SK-N-SH (cell line): ENCODE measurements around the gene WDR27. TPM values are rescaled to one million over a fixed set of nuclear protein-coding genes. Genes with fewer than 3 reads are reported as not detected.

ENCODE experiments used
- CTCF ChIA-PET: fragments of 300-600, 350-600 bp; formaldehyde crosslinking; extraction: SDS; loops from one replicate; lab custom pipeline; 2021; lab: Yijun Ruan, JAX
- POLR2A ChIA-PET: fragments of 350-600 bp; sonication (Branson Sonifier 250); formaldehyde crosslinking; extraction: SDS; loops from one replicate; lab custom pipeline; 2020; ENCODE audit warnings: antibody characterized with exemption, inconsistent platforms; lab: Yijun Ruan, JAX
- DNase-seq: peaks from one replicate; pipeline ENCODE4 v3.0.0; 2012
- H2AFZ ChIP-seq: fragments of 200-600 bp; sonication (generic); 2 replicates; pipeline ENCODE4 v1.8.1; 2016; ENCODE audit warnings: antibody characterized with exemption, mild to moderate bottlenecking, low read depth
- H3F3A ChIP-seq: fragments of 200-600 bp; sonication (generic); replicated peaks from 2 replicates; pipeline ENCODE3; 2016; ENCODE audit warnings: antibody characterized with exemption, mild to moderate bottlenecking; ENCODE audit not compliant: insufficient read depth
- H3K27ac ChIP-seq, 2 experiments: fragments of 200-500 bp in 1 of 2; fragments of 200-600 bp in 1 of 2; sonication (Bioruptor generic) in 1 of 2; sonication (generic), shearing (Covaris generic) in 1 of 2; 2 replicates each; pipeline versions ENCODE4 v1.5.1 to v1.6.1; 2014 to 2016; ENCODE audit warnings: low read depth in 2 of 2, inconsistent platforms in 1 of 2, low read length in 1 of 2, mild to moderate bottlenecking in 1 of 2, mixed read lengths in 1 of 2
- H3K27me3 ChIP-seq: fragments of 200-600 bp; sonication (generic), shearing (Covaris generic); 2 replicates; pipeline ENCODE4 v1.6.1; 2016; ENCODE audit warnings: mixed run types; ENCODE audit not compliant: insufficient read depth
- H3K36me3 ChIP-seq, 2 experiments: fragments of 200-500 bp in 1 of 2; fragments of 200-600 bp in 1 of 2; sonication (Bioruptor generic) in 1 of 2; sonication (generic) in 1 of 2; replicated peaks in 1 of 2; 2 replicates each; pipeline versions ENCODE3 to v1.5.1; 2014 to 2016; ENCODE audit warnings: low read length in 1 of 2, mild to moderate bottlenecking in 1 of 2; ENCODE audit not compliant: insufficient read depth in 2 of 2, control insufficient read depth in 1 of 2
- H3K4me1 ChIP-seq, 2 experiments: fragments of 200-500 bp in 1 of 2; fragments of 200-600 bp in 1 of 2; sonication (Bioruptor generic) in 1 of 2; sonication (generic), shearing (Covaris generic) in 1 of 2; 2 replicates each; pipeline versions ENCODE4 v1.5.1 to v1.6.1; 2014 to 2016; ENCODE audit warnings: low read depth in 1 of 2, low read length in 1 of 2, mixed run types in 1 of 2; ENCODE audit not compliant: insufficient read depth in 2 of 2, control insufficient read depth in 1 of 2
- H3K4me2 ChIP-seq: fragments of 200-600 bp; sonication (generic), shearing (Covaris generic); 2 replicates; pipeline ENCODE4 v1.6.1; 2017; ENCODE audit warnings: mixed run types
- H3K4me3 ChIP-seq, 2 experiments: fragments of 200-500 bp in 1 of 2; fragments of 200-600 bp in 1 of 2; sonication (Bioruptor generic) in 1 of 2; sonication (generic), shearing (Covaris generic) in 1 of 2; 2 replicates each; pipeline versions ENCODE4 v1.5.1 to v1.8.1; 2014 to 2016; ENCODE audit warnings: low read depth in 2 of 2, inconsistent platforms in 1 of 2, low read length in 1 of 2, mild to moderate bottlenecking in 1 of 2, mixed read lengths in 1 of 2, moderate library complexity in 1 of 2
- H3K79me2 ChIP-seq: fragments of 200-600 bp; sonication (generic); 2 replicates; pipeline ENCODE4 v1.8.1; 2017; ENCODE audit warnings: mild to moderate bottlenecking; ENCODE audit not compliant: insufficient read depth
- H3K9ac ChIP-seq: fragments of 200-600 bp; sonication (generic); 2 replicates; pipeline ENCODE4 v1.6.1; 2017; ENCODE audit warnings: mixed run types
- H3K9me2 ChIP-seq: fragments of 200-600 bp; sonication (generic); 2 replicates; pipeline ENCODE4 v1.6.1; 2017; ENCODE audit warnings: mixed run types
- H3K9me3 ChIP-seq: fragments of 200-600 bp; sonication (generic); 2 replicates; pipeline ENCODE4 v1.6.1; 2017; ENCODE audit warnings: mixed run types, mild to moderate bottlenecking, moderate library complexity
- H4K20me1 ChIP-seq: fragments of 200-600 bp; sonication (generic); 2 replicates; pipeline ENCODE4 v1.6.1; 2017; ENCODE audit warnings: mild to moderate bottlenecking, mixed run types; ENCODE audit not compliant: insufficient read depth
- EP300 ChIP-seq, 2 experiments: IDR thresholded peaks; 2 replicates each; pipeline versions ENCODE4 v1.4.0 to v1.6.1; 2012; ENCODE audit warnings: borderline replicate concordance in 1 of 2, low read depth in 1 of 2, low read length in 1 of 2
- GABPA ChIP-seq: IDR thresholded peaks from 2 replicates; pipeline ENCODE4 v1.4.0; 2012; ENCODE audit warnings: low read depth, mild to moderate bottlenecking
- GATA2 ChIP-seq: sonication (generic); formaldehyde crosslinking; IDR thresholded peaks from 2 replicates; pipeline ENCODE4 v1.5.0; 2020; ENCODE audit warnings: mild to moderate bottlenecking, missing genetic modification reagents
- MEF2A ChIP-seq: IDR thresholded peaks from 2 replicates; pipeline ENCODE4 v1.4.0; 2012; ENCODE audit warnings: low read depth, borderline replicate concordance
- NFIC ChIP-seq: IDR thresholded peaks from 2 replicates; pipeline ENCODE4 v1.4.0; 2012; ENCODE audit warnings: borderline replicate concordance
- POLR2AphosphoS5 ChIP-seq: IDR thresholded peaks from 2 replicates; pipeline ENCODE4 v1.6.1; 2012; ENCODE audit warnings: low read depth, low read length
- RXRA ChIP-seq: IDR thresholded peaks from 2 replicates; pipeline ENCODE4 v1.4.0; 2012; ENCODE audit warnings: low read depth, mild to moderate bottlenecking, borderline replicate concordance
- SIN3A ChIP-seq: IDR thresholded peaks from 2 replicates; pipeline ENCODE4 v1.6.1; 2012; ENCODE audit warnings: low read depth, mild to moderate bottlenecking, low read length, moderate library complexity, borderline replicate concordance
- SMC3 ChIP-seq: IDR thresholded peaks from 2 replicates; pipeline ENCODE4 v1.6.1; 2012; ENCODE audit warnings: low read depth, low read length, improper control_type of control experiment
- TAF1 ChIP-seq: IDR thresholded peaks from 2 replicates; pipeline ENCODE4 v1.6.1; 2012; ENCODE audit warnings: low read depth, mild to moderate bottlenecking, low read length, moderate library complexity, borderline replicate concordance
- TCF12 ChIP-seq: IDR thresholded peaks from 2 replicates; pipeline ENCODE4 v1.4.0; 2012
- YY1 ChIP-seq: IDR thresholded peaks from 2 replicates; pipeline ENCODE4 v1.4.0; 2012; ENCODE audit warnings: low read depth, mild to moderate bottlenecking
- WGBS: methylation state at CpG from one replicate; pipeline ENCODE4 v1.1.6; 2017; ENCODE audit warnings: low lambda C conversion rate; 5-methylcytosine and 5-hydroxymethylcytosine counted together
- polyA plus RNA-seq, 3 experiments: library from polyadenylated mRNA; depleted of rRNA; stranded (reverse); fragments of >200 nt; gene quantifications; 2 replicates each; pipeline ENCODE4 v1.2.3, GENCODE V29; 2012
- TF ChIP-seq, protein P1 (sequence below): fragments of 200-600 bp; sonication (generic); IDR thresholded peaks from 2 replicates; pipeline ENCODE4 v1.6.1; 2017; ENCODE audit warnings: antibody characterized with exemption, mild to moderate bottlenecking, moderate library complexity
- TF ChIP-seq, protein P2 (sequence below): fragments of 150-350 bp; IDR thresholded peaks from 2 replicates; pipeline ENCODE4 v1.6.1; 2016; ENCODE audit warnings: mild to moderate bottlenecking, low read depth, low read length

Gene WDR27
- polyA plus RNA-seq, 1 of the 3 experiments (the other 2 are of a cell fraction) = 55.6 TPM

DNA sequence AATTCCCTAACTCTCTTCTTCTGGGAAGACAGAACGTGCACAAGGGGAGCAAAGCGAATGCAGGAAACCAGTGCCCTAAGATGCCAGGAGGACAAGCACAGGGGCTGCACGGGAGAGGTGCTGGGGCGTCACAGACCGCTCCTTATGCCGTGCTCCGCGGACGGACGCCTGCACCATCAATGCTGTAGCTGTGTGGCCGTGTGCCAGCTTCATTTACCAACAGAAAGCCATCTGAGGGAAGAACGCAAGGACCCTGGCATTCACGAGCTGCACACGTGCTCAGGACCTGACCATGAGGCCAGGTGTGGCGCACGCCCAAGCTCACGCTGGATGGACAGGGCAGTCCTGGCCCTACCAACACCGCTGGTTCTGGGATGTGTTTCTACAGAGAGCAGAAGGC lies 35.4 kb downstream of the WDR27 start:
- CTCF ChIA-PET = interaction anchor here (1.1 kb wide), 1 partner anchor 710 kb away, joined by 3 read pairs; no protein-coding TSS in a partner anchor
- peaks cover 8 to 79% of the 10 kb centered on the region in 2 experiments for H3K36me3 ChIP-seq
- H3K4me1 ChIP-seq = no peaks in the 10 kb centered on the region; a peak in 1 of 4 replicates
- no peak overlapping the region for H3K27ac ChIP-seq
- H3K4me3 ChIP-seq = no peak overlapping the region
- TF ChIP-seq GATA2 (CRISPR knock-in tag) (no peak), NFIC (no peak)
- no peak overlapping the region for H3K9ac ChIP-seq
- no peaks in the 10 kb centered on the region for H3K79me2 ChIP-seq
- no peak for DNase-seq
- no peaks in the 10 kb centered on the region for H3F3A ChIP-seq
- no peaks in the 10 kb centered on the region for H3K27me3 ChIP-seq
- H3K9me3 ChIP-seq = no peaks in the 10 kb centered on the region
- no peak overlapping the region for H3K4me2 ChIP-seq
- H2AFZ ChIP-seq = no peak overlapping the region
- H4K20me1 ChIP-seq = no peaks in the 10 kb centered on the region
- H3K9me2 ChIP-seq = no peaks in the 10 kb centered on the region
- WGBS = 97% methylated on average over 11 of the region's 18 CpGs
- POLR2A ChIA-PET = interaction anchor here (0.6 kb wide), 1 partner anchor 777 kb away, joined by 4 read pairs; no protein-coding TSS in a partner anchor

DNA sequence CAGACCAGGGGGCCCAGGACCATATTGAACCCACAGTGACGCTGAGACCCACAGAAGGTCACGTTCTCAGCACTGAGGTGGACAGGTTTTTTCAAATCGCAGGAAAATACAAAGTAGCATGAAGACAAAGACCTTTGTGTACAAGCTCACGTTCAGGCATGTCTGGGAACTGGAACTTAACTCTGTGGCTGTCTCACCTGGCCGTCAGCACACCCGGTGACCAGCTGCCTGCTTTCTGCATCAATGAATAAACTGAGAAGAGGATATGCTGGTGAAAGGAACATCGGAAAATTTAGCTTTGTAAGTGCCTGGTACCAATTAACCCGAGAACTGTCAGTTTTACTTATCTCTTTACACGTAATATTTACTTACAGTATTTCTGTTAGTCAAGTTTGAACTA lies 36.5 kb downstream of the WDR27 start:
- Histone ChIP-seq H3K9ac (no peak overlapping the region), H3K4me2 (no peak overlapping the region)
- DNase-seq = no peak

DNA sequence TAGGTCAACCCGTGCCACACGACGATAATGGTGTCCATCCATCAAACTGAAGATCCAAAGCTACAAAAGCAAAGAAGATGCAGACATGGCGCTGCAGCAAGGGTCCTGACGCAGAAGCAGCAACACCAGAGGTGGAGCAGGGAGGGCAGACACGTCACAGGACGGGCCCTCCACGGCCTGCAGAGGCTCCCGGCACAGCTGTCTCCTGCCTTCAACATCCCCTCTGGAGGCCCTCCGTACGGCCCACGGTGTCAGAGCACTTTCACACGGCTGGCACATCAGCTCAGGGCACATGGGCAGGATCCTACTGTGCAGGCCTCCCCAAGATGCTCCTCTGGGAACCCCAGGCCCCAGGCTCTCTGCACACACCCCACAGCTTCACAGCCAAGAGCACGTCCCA lies 37.6 kb downstream of the WDR27 start:
- H3K9me3 ChIP-seq = no peaks in the 10 kb centered on the region
- H3K4me3 ChIP-seq = no peak overlapping the region
- WGBS = 96% methylated on average over 8 of the region's 14 CpGs
- no peak for DNase-seq
- H3K27me3 ChIP-seq = no peaks in the 10 kb centered on the region
- no peaks in the 10 kb centered on the region for H3F3A ChIP-seq
- H3K4me1 ChIP-seq = no peaks in the 10 kb centered on the region; a peak in 1 of 4 replicates
- no peak overlapping the region for H3K4me2 ChIP-seq
- no peak overlapping the region for H2AFZ ChIP-seq
- no peak overlapping the region for H3K27ac ChIP-seq
- peaks cover 8 to 70% of the 10 kb centered on the region in 2 experiments for H3K36me3 ChIP-seq
- no peaks in the 10 kb centered on the region for H3K9me2 ChIP-seq
- H4K20me1 ChIP-seq = no peaks in the 10 kb centered on the region
- no peak overlapping the region for H3K9ac ChIP-seq
- POLR2A ChIA-PET = no interaction called here
- CTCF ChIA-PET = no interaction called here
- TF ChIP-seq NFIC = no peak
- TF ChIP-seq, protein P1, sequence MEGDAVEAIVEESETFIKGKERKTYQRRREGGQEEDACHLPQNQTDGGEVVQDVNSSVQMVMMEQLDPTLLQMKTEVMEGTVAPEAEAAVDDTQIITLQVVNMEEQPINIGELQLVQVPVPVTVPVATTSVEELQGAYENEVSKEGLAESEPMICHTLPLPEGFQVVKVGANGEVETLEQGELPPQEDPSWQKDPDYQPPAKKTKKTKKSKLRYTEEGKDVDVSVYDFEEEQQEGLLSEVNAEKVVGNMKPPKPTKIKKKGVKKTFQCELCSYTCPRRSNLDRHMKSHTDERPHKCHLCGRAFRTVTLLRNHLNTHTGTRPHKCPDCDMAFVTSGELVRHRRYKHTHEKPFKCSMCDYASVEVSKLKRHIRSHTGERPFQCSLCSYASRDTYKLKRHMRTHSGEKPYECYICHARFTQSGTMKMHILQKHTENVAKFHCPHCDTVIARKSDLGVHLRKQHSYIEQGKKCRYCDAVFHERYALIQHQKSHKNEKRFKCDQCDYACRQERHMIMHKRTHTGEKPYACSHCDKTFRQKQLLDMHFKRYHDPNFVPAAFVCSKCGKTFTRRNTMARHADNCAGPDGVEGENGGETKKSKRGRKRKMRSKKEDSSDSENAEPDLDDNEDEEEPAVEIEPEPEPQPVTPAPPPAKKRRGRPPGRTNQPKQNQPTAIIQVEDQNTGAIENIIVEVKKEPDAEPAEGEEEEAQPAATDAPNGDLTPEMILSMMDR = no peak
- TF ChIP-seq GABPA = no peak
- no peak for TF ChIP-seq YY1
- no peak for TF ChIP-seq GATA2 (CRISPR knock-in tag)
- no peak for TF ChIP-seq SIN3A
- no peak for TF ChIP-seq TAF1
- no peak for TF ChIP-seq POLR2AphosphoS5
- no peak for TF ChIP-seq EP300 (IDR thresholded peaks at IDR 0.05; ENCODE audit: borderline replicate concordance in 1 of 2, low read depth in 1 of 2, low read length in 1 of 2)
- H3K79me2 ChIP-seq = no peaks in the 10 kb centered on the region

More for the DNA sequence above, 36.5 kb downstream of the WDR27 start:
- POLR2A ChIA-PET = no interaction called here
- Histone ChIP-seq H3K4me1 (no peaks in the 10 kb centered on the region; a peak in 1 of 4 replicates), H3K27ac (no peak overlapping the region; a peak in 1 of 4 replicates), H3K79me2 (no peaks in the 10 kb centered on the region), H4K20me1 (no peaks in the 10 kb centered on the region), H3K27me3 (no peaks in the 10 kb centered on the region), H3K36me3 (peaks cover 8 to 79% of the 10 kb centered on the region in 2 experiments), H3F3A (no peaks in the 10 kb centered on the region), H3K4me3 (no peak overlapping the region), H3K9me3 (no peaks in the 10 kb centered on the region), H3K9me2 (no peaks in the 10 kb centered on the region), H2AFZ (no peak overlapping the region)
- TF ChIP-seq RXRA = no peak
- TF ChIP-seq NFIC = no peak
- TF ChIP-seq TCF12 = no peak
- no peak for TF ChIP-seq SMC3
- no peak for TF ChIP-seq MEF2A
- TF ChIP-seq, protein P2, sequence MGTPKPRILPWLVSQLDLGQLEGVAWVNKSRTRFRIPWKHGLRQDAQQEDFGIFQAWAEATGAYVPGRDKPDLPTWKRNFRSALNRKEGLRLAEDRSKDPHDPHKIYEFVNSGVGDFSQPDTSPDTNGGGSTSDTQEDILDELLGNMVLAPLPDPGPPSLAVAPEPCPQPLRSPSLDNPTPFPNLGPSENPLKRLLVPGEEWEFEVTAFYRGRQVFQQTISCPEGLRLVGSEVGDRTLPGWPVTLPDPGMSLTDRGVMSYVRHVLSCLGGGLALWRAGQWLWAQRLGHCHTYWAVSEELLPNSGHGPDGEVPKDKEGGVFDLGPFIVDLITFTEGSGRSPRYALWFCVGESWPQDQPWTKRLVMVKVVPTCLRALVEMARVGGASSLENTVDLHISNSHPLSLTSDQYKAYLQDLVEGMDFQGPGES = no peak
- CTCF ChIA-PET = no interaction called here
- WGBS = 93% methylated on average over 9 of the region's 9 CpGs
